HG03558 (cell line): ENCODE results near the gene MAD1L1.
"Not testable (repeated sequence)": the region's sequence is repeated elsewhere in the genome, so short reads cannot be mapped to it uniquely, and the experiment has no call there.

Experiments
- ATAC-seq: cut with Tn5 transposase; IDR thresholded peaks from one replicate; pipeline ENCODE4 v1.9.1; 2021; ENCODE audit warnings: moderate number of reproducible peaks; ENCODE audit not compliant: unreplicated experiment; ENCODE audit errors: extremely low read depth

Gene MAD1L1

DNA sequence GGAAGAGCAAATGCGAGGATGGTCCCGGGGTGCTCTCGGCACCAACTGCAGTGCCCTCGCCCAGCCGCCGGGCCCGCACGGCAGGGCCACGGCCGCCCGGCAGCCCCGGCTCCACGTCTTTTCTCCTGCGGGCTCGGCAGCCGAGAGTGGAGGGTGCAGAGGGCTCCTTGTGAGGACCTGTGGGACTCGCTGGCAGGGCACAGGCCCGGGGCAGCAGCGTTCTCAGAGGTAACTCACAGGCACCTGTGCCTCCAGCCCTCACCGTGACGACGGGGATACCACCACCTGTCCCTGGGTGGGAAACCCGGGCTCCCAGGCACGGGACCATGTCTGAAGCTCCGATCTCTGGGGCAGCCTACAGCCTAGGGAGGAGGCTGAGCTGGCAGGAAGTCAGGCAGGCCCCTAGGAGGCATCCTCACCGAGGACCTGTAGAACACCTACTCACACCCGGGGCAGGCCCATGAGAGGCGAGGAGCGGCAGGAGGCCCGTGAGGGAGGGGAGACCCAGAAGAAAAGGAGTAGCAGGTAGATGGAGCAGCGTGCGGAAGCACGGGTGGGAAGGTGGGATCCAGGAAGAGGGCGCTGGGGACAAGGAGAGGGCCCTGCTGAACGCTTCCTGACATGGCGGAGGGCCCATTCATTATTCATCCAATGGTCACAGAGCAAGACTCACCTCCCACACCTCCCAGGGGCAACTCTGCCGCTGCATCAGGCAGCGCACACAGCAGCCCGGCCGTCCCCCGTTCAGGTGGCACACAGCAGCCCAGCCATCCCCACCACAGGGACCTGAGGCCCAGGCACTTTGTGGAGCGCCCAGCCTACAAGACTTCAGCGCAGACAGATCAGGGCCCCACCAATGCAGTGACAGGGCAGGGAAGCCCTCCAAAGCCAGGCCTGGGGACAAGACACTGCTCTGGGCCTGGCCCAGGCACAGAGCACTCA lies 244.9 kb downstream of the MAD1L1 start:
- no peak for ATAC-seq

- no peak for ATAC-seq
These were observed 245.6 kb downstream of the MAD1L1 start for GRCh38 chr7:1987084-1987535.

GRCh38 chr7:1986366-1987083 lies 246.2 kb downstream of the MAD1L1 start:
- no peak for ATAC-seq

DNA sequence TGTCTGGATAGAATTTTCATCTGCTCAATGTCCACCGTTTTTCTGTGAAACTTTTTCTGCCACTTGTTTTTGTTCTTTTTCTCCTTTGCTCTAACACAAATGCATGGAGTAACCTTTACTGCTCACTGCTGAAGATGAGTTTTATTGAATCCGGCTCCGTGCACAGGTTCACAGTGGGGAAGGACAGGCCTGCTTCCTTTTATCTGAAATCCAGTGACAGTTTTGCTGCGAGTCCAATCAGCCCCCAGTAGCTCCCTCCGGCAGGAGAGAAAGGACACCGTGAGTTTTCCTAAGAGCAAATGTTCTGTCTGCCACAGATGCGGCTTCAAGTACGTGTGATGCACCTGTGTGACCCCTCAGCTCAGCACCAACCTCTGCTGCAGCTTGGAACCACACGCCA lies 246.8 kb downstream of the MAD1L1 start:
- ATAC-seq, result no peak

- no peak for ATAC-seq
These were observed 247.7 kb downstream of the MAD1L1 start for GRCh38 chr7:1985042-1985441.

GRCh38 chr7:1981878-1982230 lies 250.9 kb downstream of the MAD1L1 start:
- no peak for ATAC-seq

- ATAC-seq, result no peak
These were observed 251.4 kb downstream of the MAD1L1 start for GRCh38 chr7:1981201-1981877.

GRCh38 chr7:1979591-1980560 lies 252.9 kb downstream of the MAD1L1 start:
- ATAC-seq, result no peak

DNA sequence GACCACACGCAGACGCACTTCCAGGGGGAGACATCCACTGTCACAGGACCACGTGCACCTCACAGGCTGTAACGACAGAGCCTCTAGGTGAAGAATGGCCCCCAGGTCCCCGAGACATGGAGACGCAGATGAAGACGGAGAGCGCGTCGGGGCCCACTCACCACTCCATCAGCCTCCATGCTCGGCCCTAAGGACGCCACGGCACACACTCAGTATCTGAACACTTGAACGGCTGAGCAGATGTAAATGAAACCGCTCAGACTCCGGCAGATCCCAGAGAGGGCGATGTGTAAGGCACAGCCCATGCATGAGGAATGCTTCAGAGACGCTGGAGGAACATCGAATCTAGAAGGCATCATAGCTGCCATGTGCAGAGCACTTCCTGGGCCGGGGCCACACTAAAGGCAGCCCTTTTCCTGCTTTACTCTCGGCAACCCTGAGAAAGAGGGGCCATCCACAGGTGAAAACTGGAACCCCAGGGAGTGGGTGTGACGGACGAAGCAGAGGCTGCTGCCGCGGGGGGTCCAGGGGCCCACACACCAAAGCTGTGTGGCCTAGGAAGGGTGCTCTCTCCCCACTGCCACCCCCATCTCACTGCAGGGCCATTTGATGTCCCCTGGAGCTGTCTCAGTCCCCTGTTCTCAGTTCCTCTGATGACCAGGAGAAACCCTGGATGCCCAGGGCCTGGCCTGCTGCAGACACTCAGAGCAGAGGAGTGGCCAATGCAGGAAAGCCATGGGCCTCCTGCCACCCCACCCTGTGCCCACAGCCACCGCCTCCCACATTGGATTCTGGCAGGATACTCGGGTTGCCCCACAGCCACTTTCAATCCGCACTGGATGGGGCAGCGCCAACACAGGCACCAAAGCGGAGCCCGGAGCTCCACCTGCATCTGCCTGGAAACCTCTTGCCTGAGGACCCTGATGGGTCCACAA lies 253.8 kb downstream of the MAD1L1 start:
- ATAC-seq, result no peak

- no peak for ATAC-seq
These were observed 254.8 kb downstream of the MAD1L1 start for GRCh38 chr7:1977876-1978441.

GRCh38 chr7:1977059-1977875 lies 255.5 kb downstream of the MAD1L1 start:
- ATAC-seq, result no peak

GRCh38 chr7:1976521-1976920 lies 256.2 kb downstream of the MAD1L1 start:
- ATAC-seq, result not testable (repeated sequence)

DNA sequence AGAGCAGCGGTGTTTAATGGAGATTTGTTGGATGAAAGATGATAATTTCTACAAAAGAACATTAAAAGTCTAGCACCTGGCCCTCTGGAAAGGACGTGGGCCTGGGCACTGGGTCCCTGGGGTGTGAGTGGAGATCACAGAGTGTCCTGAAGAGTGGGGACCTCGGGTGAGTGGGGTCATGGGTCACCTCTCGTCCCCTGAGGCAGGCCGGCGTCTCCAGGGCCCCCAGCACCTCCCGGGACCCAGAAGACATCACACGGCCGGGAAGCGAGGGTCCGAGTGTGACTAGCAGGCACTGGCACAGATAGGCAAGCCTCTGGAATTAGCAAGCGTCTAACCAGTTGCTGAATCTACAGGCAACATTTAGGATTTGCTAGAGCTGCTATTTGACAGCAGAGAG lies 257.2 kb downstream of the MAD1L1 start:
- no peak for ATAC-seq

GRCh38 chr7:1975179-1975578 lies 257.6 kb downstream of the MAD1L1 start:
- no peak for ATAC-seq

- ATAC-seq, result no peak
These were observed 258.2 kb downstream of the MAD1L1 start for GRCh38 chr7:1974290-1975101.

- no peak for ATAC-seq
These were observed 259.2 kb downstream of the MAD1L1 start for GRCh38 chr7:1973321-1974251.
